Measurements from ENCODE around the gene LOXL3. TPM values are rescaled to one million over a fixed set of nuclear protein-coding genes. Genes with fewer than 3 reads are reported as not detected.

LOXL3 gene
- total RNA-seq, 4 donors from 2014 or later: 0.98 to 5.6 (median 2.2) TPM

DNA sequence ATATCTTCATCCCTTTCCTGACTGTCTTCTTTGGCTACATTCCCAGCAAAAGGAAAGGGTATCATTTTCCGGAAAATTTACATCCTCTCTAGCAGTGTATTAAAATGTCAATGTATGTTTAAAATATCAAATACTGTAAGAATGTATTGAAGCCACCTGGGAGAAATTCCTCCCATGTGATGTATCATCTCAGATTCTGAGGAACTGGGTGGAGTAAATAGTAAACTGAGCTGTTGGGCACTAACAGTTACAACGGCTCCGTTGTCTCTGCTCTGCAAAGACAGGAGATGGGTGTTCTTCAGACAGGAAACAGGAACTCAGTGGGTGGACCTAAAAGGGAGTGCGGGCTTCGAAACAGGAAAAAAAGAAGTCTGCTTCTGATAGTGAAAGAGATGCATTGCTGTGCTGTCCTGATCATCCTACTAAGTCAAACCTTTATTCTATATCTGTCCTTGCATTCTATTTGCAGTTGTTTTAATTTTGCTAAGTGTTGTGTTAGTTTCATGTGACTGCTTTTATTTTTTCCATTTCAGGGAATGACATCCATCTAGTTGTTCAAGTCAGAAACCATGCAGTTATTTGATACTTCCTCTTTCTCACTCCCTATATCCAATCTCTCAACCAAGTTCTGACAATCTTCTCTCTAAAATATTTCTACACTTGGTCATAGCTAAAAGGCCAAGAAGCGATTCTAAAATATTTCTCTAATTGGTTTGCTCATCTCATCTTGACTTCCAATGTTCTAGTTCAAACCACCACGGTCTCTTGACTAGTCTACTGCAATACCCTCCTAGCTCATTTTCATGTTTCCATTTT, 20.2 kb upstream of the LOXL3 start:
- WGBS, 2 donors: 65 to 66% methylated on average over 7 of the region's 7 CpGs
- no peak for TF ChIP-seq POLR2A (IDR thresholded peaks at IDR 0.05)
- TF ChIP-seq, protein P1, sequence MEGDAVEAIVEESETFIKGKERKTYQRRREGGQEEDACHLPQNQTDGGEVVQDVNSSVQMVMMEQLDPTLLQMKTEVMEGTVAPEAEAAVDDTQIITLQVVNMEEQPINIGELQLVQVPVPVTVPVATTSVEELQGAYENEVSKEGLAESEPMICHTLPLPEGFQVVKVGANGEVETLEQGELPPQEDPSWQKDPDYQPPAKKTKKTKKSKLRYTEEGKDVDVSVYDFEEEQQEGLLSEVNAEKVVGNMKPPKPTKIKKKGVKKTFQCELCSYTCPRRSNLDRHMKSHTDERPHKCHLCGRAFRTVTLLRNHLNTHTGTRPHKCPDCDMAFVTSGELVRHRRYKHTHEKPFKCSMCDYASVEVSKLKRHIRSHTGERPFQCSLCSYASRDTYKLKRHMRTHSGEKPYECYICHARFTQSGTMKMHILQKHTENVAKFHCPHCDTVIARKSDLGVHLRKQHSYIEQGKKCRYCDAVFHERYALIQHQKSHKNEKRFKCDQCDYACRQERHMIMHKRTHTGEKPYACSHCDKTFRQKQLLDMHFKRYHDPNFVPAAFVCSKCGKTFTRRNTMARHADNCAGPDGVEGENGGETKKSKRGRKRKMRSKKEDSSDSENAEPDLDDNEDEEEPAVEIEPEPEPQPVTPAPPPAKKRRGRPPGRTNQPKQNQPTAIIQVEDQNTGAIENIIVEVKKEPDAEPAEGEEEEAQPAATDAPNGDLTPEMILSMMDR (IDR thresholded peaks at IDR 0.05): no peak
- no peak for DNase-seq
- no peaks in the 10 kb centered on the region for H3K4me1 ChIP-seq
- no peaks in the 10 kb centered on the region for H3K36me3 ChIP-seq
- H3K27ac ChIP-seq: no peak overlapping the region
- no peaks in the 10 kb centered on the region for H3K27me3 ChIP-seq
- H3K4me3 ChIP-seq (replicated peaks in 1 of 3): no peak overlapping the region
- intact Hi-C loops (cut with DNase I): no loop called here
- no peaks in the 10 kb centered on the region for H3K9me3 ChIP-seq

DNA sequence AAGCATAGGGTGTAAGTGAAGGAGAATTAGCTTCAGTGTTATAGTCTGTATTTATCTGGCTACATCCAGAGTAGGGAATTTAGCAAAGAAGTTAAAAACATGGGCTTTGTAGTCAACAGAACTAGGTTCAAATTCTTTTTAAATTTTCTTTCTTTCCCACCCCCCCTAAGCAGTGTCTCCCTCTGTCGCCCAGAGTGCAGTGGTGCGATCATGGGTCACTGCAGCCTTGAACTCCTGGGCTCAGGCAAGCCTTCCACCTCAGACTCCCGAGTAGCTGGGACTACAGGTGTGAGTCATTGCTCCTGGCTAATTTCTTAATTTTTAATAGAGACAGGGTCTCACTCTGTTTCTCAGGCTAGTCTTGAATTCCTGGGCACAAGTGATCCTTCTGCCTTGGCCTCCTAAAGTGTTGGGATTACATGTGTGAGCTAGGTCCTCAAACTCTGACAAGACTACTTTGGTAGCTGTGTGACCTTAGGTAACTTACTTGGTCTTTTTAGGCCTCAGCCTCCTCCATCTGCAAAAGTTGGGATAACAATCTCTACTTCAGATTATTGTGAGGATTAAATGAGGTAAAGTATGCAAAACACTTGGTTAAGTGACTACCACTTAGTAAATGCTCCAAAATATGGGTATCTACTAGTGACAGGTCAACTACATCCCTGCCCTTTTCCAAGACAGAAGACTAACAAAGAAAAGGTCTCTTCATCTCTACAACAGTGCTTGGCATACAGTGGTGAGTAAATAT, 18.6 kb upstream of the LOXL3 start:
- WGBS, 2 donors: 77 to 81% methylated on average over 3 of the region's 3 CpGs
- Histone ChIP-seq H3K27me3 (no peaks in the 10 kb centered on the region), H3K36me3 (no peaks in the 10 kb centered on the region), H3K9me3 (no peaks in the 10 kb centered on the region), H3K4me3 (replicated peaks in 1 of 3) (no peak overlapping the region), H3K27ac (no peak overlapping the region), H3K4me1 (no peaks in the 10 kb centered on the region)
- DNase-seq: no peak
- intact Hi-C loops (cut with DNase I): no loop called here
- TF ChIP-seq POLR2A (IDR thresholded peaks at IDR 0.05): no peak

DNA sequence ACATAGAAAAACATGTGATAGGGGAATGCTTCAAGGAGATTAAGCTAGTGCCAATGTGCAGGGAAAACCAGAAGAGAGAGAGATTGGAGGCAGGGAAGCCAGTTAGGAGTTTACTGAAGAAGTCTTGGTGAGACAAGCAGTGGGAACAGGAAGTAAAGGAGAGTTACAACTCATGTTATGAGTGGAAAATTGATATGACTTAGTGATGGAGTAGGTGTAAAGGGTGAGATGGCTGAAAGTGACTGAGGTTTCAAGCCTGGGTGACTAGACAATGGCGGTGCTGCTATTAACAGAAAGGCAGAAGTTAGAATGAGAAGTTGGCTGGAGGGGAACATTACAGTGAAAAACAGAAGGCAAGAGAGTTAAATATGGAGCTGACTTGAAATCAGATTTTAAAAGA, 17.3 kb upstream of the LOXL3 start:
- WGBS, 2 donors: 82 to 89% methylated on average over 1 of the region's 1 CpG
- Histone ChIP-seq H3K36me3 (no peaks in the 10 kb centered on the region), H3K27me3 (no peaks in the 10 kb centered on the region), H3K4me1 (no peaks in the 10 kb centered on the region), H3K9me3 (no peaks in the 10 kb centered on the region), H3K4me3 (replicated peaks in 1 of 3) (no peak overlapping the region), H3K27ac (no peak overlapping the region)
- intact Hi-C loops (cut with DNase I): no loop called here
- DNase-seq: no peak
- TF ChIP-seq, protein P1 (IDR thresholded peaks at IDR 0.05): no peak
- TF ChIP-seq POLR2A (IDR thresholded peaks at IDR 0.05): no peak

DNA sequence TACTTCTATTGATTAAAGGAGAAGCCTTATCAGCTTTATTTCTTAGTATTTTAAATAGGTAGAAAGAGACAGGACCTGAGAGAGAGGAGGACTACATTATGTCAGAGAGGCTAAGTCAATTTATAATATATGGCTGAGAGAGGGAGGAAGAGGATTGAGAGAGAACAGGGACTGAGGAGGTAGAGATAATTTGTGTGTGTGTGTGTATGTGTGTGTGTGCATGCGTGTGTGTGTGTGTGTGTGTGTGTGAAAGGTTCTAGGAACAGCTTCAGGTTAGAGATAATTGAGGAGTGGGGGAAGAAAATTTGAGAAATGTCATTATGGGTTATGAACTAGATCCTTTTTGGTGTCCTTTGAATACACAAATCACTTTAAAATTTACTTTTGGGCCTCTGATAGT, 15.9 kb upstream of the LOXL3 start:
- intact Hi-C loops (cut with DNase I): no loop called here
- Histone ChIP-seq H3K27ac (no peak overlapping the region), H3K9me3 (no peaks in the 10 kb centered on the region), H3K36me3 (no peaks in the 10 kb centered on the region), H3K4me3 (replicated peaks in 1 of 3) (no peak overlapping the region), H3K4me1 (no peaks in the 10 kb centered on the region), H3K27me3 (no peaks in the 10 kb centered on the region)
- DNase-seq: no peak
- TF ChIP-seq POLR2A (IDR thresholded peaks at IDR 0.05): no peak
- TF ChIP-seq, protein P1 (IDR thresholded peaks at IDR 0.05): no peak
- 78 to 91% methylated on average over 1 of the region's 1 CpG for WGBS, 2 donors

DNA sequence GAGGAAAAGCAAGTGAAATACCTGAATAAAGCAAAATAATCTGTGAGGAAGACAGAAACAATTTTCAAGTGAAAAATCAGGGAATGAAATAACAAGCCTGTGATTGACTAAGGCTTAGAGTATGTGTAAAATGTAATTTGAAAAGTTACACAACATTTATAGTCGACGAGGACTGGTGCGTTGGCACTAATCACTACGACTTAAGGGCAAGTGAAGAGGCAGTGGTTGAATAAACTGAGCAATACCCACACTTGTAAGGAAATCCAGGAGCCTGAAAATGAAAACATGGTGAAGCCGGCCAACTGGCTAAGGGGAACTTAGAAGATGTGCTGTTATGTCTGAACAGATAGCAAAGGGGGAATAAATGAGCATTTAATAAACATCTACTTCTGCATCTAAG, 14.1 kb upstream of the LOXL3 start:
- Histone ChIP-seq H3K27ac (no peak overlapping the region), H3K27me3 (no peaks in the 10 kb centered on the region), H3K4me1 (no peaks in the 10 kb centered on the region), H3K36me3 (no peaks in the 10 kb centered on the region), H3K4me3 (replicated peaks in 1 of 3) (no peak overlapping the region), H3K9me3 (no peaks in the 10 kb centered on the region)
- TF ChIP-seq, protein P1 (IDR thresholded peaks at IDR 0.05): no peak
- no peak for TF ChIP-seq POLR2A (IDR thresholded peaks at IDR 0.05)
- 45 to 46% methylated on average over 5 of the region's 5 CpGs for WGBS, 2 donors
- no peak for DNase-seq
- intact Hi-C loops (cut with DNase I): no loop called here

Data from thyroid gland (tissue), 4 donors.